DMS53 (cell line): ENCODE results near the gene ABCB4.
A peak's percentile ranks its signal among the peaks of the same experiment; 100 is the strongest.
"Not testable (repeated sequence)": the region's sequence is repeated elsewhere in the genome, so short reads cannot be mapped to it uniquely, and the experiment has no call there.

Source experiments
- DNase-seq: peaks from one replicate; lab custom pipeline; 2025; lab: John Stamatoyannopoulos, UW

Gene ABCB4

GRCh38 chr7:87476179-87476557 is 688 bp upstream of the ABCB4 start:
- no peak for DNase-seq

GRCh38 chr7:87474533-87475358 is 734 bp downstream of the ABCB4 start:
- no peak for DNase-seq

- no peak for DNase-seq
Measured at GRCh38 chr7:87473986-87474385, 1.5 kb downstream of the ABCB4 start.

- no peak for DNase-seq
Measured at GRCh38 chr7:87473192-87473591, 2.3 kb downstream of the ABCB4 start.

- no peak for DNase-seq
Measured at GRCh38 chr7:87471473-87471872, 4.0 kb downstream of the ABCB4 start.

GRCh38 chr7:87469204-87469603 is 6.3 kb downstream of the ABCB4 start:
- not testable (repeated sequence) for DNase-seq

GRCh38 chr7:87465534-87465880 is 10.0 kb downstream of the ABCB4 start:
- not testable (repeated sequence) for DNase-seq

GRCh38 chr7:87464830-87465533 is 10.5 kb downstream of the ABCB4 start:
- peak; percentile 95 for DNase-seq

- DNase-seq = no peak
Measured at GRCh38 chr7:87463982-87464381, 11.5 kb downstream of the ABCB4 start.

- not testable (repeated sequence) for DNase-seq
Measured at GRCh38 chr7:87460444-87460843, 15.0 kb downstream of the ABCB4 start.

GRCh38 chr7:87459941-87460340 is 15.5 kb downstream of the ABCB4 start:
- DNase-seq = no peak

- no peak for DNase-seq
Measured at GRCh38 chr7:87458148-87458547, 17.3 kb downstream of the ABCB4 start.

GRCh38 chr7:87456247-87456646 is 19.2 kb downstream of the ABCB4 start:
- DNase-seq = no peak

- no peak for DNase-seq
Measured at GRCh38 chr7:87452279-87452678, 23.2 kb downstream of the ABCB4 start.

- DNase-seq = no peak
Measured at GRCh38 chr7:87451187-87451586, 24.3 kb downstream of the ABCB4 start.

GRCh38 chr7:87450706-87451105 is 24.8 kb downstream of the ABCB4 start:
- DNase-seq = no peak

- DNase-seq = no peak
Measured at GRCh38 chr7:87448388-87448787, 27.1 kb downstream of the ABCB4 start.

GRCh38 chr7:87447116-87447635 is 28.3 kb downstream of the ABCB4 start:
- no peak for DNase-seq

GRCh38 chr7:87445897-87446296 is 29.6 kb downstream of the ABCB4 start:
- DNase-seq = no peak

GRCh38 chr7:87435546-87435945 is 39.9 kb downstream of the ABCB4 start:
- no peak for DNase-seq

- no peak for DNase-seq
Measured at GRCh38 chr7:87432536-87432935, 42.9 kb downstream of the ABCB4 start.

GRCh38 chr7:87427288-87427687 is 48.2 kb downstream of the ABCB4 start:
- DNase-seq = no peak

- no peak for DNase-seq
Measured at GRCh38 chr7:87426160-87426559, 49.3 kb downstream of the ABCB4 start.
